ENCODE results near the gene LSM12.
"Not testable (repeated sequence)": the region's sequence is repeated elsewhere in the genome, so short reads cannot be mapped to it uniquely, and the experiment has no call there.

The LSM12 gene

DNA sequence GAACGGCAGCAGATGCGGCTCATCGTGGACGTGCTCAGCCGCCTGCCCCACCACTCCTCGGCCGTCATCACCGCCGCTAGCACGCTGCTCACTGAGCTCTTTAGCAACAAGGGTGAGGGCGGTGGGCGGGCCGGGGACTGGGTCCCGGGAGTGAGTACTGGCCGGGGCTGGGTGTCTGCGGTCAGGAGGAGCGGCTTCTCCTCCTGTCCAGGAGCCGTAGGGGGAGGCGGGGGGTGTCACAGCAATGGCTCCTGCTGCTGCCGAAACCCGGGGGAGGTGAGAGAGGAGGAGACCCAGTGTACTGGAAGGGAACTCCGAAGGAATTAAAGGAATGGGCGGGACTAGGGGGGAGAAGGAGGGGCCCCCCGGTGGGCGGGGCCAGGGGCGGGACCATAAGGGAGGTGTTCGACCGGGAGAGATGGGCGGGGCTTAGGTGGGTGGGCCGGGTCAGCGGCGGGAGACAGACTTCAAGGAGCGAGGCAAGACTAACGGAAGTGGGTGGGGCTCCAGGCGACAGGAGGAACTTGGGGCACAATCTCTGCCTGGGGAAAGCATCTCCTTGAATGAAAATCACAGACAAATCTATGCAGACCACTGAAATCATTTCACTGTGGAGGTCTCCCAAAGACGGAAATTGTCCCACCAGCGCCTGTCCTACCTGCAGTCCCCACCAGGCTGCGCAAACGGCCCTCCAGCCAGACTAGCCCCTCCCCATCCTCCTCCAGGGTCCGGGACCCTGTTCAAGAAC, 59.7 kb downstream of the LSM12 start:
- DNase-seq: peak; percentile 82

DNA sequence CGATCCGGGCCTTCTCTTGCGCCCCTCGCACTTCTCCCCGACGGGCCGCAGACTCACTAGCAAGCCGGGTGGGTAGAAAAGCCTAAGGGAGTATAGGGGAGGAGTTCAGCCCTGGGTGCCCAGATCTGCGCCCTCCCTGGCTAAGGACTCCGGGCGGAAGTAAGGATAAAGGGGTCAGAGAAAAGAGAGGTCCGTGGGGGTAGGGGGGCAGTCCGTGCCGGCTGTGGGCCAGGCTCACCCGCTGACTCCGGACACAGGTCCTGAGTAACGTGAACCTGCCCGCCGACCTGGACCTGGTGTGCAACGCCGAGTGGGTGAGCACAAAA, 60.2 kb downstream of the LSM12 start:
- no peak for DNase-seq

DNA sequence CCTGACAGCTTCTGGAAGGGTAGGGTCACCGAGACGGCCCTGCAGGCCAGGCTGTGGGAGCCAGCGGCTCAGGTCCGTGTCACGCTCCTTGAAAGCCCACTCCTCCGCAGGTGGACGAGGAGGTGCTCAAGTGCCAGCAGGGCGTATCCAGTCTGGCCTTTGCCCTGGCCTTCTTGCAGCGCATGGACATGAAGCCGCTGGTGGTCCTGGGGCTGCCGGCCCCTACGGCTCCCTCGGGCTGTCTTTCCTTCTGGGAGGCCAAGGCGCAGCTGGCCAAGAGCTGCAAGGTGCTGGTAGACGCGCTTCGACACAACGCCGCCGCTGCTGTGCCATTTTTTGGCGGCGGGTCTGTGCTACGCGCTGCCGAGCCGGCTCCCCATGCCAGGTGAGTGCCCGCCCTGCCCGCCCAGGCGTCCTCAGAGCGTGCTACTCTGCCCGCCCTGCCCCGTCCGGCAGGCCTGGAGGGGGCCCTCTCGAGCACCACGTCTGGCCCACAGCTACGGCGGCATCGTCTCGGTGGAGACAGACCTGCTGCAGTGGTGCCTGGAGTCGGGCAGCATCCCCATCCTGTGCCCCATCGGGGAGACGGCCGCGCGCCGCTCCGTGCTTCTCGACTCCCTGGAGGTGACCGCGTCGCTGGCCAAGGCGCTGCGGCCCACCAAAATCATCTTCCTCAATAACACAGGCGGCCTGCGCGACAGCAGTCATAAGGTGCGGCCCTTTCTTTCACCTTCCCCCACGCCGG, 60.8 kb downstream of the LSM12 start:
- DNase-seq: no peak

DNA sequence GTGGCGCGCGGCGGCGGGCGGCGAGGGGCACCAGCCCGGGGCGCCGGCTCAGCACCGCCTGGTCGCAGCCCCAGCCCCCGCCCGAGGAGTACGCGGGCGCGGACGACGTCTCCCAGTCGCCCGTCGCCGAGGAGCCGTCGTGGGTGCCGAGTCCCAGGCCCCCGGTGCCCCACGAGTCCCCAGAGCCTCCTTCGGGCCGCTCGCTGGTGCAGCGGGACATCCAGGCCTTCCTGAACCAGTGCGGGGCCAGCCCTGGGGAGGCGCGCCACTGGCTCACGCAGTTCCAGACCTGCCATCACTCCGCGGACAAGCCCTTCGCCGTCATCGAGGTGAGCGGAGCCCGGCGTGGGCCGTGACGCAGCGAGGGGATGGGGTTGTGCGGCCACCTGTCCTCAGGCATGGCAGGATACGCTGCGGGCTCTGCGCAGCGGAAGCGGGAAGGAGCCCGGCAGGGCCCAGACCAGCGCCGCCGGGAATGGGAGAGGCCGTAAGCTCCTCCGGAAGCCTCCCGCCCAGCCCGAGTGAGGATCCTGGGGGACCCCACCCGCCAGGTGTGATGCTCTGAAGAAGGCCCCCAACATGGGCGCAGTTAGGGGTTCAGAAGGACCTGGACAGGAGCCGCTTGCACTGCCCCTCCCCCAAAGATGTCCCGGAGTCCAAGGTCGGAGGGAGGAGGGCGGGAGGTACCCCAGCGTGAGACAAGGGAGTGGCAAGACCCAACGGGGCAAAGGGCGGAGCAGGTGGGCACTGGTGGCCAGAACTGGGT, 61.5 kb downstream of the LSM12 start:
- DNase-seq: no peak

DNA sequence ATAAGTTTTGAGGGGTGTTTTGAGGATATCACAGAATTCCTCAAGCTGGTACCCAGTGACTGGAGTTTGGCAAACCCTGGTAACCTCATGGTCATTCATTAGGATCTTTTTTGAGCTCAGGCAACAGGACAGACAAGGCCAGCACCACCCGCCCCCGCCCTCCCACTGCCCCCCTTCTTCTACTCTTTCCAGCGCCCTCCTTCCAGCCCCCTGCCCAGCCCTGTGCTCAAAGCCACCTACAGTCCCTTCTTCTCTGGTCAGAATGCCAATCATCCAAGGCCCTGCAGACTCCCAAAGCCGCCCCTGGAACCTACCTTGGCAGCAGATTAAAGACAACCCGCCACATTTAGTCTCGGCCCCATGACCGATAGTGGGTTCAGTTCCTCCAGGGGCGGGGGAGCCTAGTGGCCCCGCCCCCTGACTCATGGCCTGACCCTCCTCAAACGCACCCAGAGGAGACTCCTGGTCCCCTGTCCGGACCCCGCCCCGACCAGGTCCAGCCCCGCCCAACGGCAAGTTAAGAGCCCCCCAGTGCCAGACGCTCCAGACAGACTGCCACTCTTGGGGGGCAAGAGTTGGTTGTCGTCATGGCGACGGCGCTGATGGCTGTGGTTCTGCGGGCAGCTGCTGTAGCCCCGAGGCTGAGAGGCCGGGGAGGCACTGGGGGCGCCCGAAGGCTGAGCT, 62.3 kb downstream of the LSM12 start, which contains the start of gene NAGS:
Gene NAGS (plus strand): TSS at position 546 of the 684 bp plus-strand sequence. CDS start 42 bp downstream, at position 588.
- DNase-seq: no peak

DNA sequence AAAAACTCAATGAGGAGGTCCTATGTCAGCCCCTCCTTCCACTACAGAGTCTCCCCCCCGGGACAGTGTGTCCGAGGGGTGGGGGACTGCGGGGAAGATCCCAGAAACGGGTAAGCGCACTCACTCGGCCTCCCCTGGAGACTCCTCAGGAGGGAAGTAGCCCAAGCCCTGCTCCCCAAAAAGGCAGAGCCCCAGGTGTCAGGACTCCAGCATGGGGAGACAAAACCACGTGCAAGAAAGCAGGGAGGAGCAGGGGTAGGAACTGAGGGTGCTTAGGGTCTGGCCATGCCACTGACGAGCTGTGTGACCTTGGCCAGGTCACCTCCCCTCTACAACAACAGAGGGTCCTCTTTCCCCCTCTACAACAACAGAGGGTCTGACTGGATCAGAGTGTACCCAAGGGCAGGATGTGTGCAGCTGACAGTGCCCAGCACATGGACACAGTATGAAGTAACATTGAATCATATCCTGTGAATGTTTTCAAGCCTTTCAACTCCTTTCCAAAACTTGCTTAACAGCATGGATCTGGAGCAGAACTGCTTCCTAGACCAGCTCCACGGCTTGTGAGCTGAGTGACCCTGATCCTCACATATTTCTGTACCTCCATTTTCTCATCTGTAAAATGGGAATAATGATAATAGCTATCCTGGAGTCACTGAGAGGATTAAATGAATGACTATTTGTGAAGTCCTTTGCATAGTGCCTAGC, 64.2 kb downstream of the LSM12 start:
- no peak for DNase-seq

DNA sequence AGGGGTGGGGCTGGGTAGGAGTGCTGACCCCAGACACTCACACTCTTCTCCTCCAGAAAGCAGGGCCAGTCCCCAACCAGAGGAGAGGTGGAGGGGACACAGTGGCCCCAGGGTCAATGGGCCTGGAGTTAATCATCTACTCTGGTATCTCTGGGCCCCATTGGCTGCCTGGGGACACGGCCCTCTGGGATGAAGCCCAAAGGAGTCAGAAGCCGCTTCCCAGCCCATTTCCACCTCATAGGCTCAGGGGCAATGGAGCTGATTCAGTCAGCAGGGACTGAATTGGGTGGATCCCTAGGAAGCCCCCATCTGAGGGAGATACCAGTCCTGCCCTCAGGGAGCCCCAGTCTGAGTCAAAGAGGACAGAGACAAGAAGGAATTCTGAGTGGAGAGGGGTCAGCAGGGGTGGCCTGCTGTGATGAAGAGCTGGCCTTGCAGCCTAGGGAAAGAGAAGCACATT, 65.0 kb downstream of the LSM12 start:
- no peak for DNase-seq

DNA sequence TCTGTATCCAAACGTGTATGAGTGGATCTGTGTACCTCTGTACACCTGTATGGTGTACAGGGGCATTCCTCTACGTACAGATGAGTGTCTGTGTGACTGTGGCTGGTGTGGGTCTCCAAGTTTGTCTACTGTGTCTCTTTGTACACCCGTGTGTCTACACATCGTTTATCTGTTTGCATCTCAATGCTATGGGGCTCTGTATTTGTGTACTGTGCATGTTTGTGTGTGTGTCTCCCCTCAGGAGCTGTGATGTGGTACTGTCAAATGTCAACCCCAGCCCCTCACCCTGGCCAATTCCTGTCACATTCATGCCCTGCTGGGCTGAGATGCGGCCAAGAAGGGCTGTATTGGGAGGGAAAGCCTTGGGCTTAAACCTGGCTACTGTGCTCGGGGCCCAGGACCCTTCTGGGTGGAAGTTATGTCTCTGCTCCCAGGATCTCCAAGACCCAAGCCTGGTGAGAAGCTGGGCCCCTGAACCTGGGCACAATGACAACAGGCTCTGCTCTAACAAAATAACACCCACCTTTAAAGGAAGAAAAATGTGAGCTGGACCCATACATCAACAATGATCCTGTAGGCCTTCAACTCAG, 65.5 kb downstream of the LSM12 start:
- DNase-seq: no peak

DNA sequence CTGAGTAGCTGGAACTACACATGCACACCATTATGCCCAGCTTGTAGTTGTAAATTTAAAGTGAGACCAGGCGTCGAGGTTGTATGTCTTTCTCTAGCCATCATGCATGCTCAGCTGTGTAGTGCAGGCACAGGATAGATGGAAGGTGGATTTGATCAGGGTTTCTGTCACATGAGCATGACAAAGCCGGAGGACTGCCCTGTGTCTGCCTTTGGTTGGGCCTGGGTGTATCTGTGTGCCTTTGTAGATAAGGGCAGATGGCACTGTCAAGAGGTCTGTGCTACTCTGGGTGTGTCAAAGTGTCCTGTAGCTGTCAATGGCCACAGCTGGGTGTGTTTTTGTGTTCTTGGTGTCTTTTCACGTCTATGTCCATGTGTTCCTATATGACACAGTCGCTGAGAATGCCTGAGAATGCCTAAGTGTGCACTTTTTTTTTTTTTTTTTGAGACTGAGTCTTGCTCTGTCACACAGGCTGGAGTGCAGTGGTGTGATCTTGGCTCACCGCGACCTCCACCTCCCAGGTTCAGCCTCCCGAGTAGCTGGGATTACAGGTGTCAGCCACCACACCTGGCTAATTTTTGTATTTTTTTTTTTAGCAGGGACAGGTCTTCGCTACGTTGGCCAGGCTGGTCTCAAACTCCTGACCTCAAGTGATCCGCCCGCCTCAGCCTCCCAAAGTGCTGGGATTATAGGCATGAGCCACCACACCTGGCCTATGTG, 66.2 kb downstream of the LSM12 start:
- no peak for DNase-seq

DNA sequence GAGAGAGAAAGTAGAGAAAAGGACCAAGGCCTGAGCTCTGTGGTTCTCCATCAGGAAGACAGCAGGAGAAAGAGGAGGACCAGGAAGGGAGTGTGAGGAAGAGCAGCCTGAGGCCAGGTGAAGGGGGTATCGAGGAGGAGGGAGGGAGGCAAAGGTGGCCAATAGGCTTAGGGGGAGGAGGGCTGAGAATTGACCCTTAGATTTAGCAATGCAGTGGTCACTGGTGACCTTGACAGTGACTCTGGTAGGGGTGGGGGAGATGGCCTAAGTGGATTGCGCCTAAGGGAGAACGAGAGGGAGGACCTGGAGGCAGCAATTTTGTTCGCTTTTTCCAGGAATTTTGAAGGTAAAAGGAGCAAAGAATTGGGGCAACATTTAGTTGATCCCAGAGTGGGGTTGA, 67.4 kb downstream of the LSM12 start:
- DNase-seq: no peak

DNA sequence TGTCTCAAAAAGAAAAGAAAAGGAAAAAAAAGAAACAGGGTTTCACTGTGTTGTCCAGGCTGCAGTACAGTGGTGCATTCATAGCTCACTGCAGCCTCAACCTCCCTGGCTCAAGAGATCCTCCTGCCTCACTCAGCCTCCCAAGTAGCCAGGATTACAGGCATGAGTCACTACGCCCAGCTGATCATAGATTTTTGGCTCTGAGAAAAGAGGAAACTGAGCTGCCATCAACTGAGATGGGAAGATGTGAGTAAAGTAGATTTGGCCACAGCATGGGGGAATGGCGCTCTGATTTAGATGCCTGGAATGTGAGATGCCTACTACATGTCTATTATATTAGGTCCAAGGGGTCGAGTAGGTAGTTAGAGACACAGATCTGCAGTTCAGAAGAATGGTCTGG, 67.9 kb downstream of the LSM12 start:
- DNase-seq: no peak

DNA sequence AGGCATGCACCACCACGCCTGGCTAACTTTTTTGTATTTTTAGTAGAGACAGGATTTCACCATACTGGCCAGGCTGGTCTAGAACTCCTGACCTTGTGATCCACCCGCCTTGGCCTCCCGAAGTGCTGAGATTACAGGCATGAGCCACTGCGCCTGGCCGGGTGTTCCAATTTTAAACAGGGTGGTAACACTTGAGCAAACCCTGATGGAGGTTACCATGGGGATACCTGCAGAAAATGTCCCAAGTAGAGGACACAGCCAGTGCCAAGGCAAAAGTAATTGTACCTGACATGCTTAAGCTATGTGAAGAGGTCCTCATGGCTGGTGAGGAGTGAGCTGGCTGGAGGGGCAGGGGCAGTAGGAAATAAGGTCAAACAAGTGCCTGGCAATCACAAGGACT, 69.3 kb downstream of the LSM12 start:
- DNase-seq: not testable (repeated sequence)

DNA sequence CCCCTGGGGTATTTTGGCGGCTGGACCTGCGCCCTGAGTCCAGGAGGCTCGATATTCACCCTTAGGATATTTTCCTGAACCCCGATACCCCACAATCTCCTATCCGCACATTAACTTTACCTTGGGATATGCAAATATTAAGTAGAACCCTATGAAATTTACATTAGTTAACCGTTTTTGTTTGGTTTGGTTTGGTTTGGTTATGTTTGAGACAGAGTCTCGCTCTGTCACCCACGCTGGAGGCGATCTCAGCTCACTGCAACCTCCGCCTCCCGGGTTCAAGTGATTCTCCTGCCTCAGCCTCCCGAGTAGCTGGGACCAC, 71.4 kb downstream of the LSM12 start:
- no peak for DNase-seq

DNA sequence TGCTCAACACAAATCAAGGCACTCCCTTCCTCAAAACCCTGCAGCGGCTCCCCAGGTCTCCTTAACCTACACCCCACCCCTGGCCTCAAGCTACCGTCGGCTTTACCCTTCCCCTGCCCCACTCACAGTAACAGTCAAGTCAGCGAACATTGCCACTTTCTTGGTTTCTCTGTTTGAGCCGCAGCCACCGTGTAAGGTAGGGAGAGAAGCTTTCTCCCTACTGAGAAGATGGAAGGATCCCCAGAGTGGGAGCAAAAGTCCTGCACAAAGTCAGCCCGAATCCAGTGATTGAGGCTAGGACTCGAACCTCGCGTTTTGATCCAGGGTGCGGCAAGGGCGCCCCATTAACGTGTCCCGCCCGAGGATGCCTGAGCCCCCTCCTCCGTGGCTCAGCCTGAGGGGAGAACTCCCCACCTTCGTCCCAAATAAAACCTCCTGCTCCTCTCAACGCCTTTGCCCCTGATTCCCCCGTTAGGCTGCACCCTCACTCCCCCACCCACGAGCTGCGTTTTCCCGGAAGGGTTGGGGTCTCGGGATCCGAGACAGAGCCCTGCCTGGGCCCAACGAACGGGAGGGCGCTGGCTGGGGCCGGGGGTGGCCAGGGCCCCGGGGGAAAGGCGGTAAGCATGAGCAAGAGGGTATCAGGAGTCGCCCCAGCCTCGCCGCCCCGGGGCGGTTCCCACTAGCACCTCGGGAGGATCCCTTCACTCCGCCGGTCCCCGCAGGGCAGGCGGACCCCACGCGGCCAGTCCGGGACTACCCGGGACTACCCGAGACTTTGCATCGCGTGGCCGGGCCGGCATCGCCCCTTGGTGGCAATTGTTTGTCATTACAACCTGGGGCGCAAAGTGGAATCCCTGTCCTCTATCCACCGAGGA, 72.0 kb downstream of the LSM12 start:
- no peak for DNase-seq

DNA sequence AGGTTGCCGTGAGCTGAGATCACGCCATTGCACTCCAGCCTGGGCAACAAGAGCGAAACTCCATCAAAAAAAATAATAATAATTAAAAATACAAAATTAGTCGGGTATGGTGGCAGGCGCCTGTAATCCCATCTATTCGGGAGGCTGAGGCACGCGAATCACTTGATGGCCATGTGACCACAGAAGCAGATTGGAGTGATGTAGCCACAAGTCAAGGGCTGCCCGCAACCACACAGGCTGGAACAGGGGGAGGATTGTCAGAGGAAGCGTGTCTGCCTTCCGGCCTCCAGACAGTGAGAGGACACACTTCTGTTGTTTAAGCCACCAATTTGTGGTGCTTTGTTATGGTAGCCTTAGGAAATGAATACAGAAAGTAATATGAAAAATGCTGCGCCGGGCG, 73.8 kb downstream of the LSM12 start:
- DNase-seq: no peak

DNA sequence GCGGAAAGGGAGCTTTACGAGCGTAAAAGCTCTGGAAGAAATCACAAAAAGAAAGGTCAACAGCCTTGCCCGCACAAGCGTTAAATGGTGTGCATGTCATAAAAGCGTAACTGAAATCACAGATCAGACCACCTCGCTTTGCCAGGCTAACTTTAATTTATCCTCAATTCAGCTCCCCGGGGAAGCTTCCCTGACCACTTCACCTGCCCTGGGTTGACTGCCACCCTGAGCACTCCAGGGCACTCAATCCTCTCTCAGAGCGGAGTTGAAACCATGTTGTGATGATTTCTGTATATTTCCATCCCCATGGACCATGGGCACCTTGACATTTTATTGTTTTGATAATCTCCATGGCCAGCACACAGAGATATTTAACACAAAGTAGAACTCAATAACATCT, 78.2 kb downstream of the LSM12 start:
- DNase-seq: no peak

DNA sequence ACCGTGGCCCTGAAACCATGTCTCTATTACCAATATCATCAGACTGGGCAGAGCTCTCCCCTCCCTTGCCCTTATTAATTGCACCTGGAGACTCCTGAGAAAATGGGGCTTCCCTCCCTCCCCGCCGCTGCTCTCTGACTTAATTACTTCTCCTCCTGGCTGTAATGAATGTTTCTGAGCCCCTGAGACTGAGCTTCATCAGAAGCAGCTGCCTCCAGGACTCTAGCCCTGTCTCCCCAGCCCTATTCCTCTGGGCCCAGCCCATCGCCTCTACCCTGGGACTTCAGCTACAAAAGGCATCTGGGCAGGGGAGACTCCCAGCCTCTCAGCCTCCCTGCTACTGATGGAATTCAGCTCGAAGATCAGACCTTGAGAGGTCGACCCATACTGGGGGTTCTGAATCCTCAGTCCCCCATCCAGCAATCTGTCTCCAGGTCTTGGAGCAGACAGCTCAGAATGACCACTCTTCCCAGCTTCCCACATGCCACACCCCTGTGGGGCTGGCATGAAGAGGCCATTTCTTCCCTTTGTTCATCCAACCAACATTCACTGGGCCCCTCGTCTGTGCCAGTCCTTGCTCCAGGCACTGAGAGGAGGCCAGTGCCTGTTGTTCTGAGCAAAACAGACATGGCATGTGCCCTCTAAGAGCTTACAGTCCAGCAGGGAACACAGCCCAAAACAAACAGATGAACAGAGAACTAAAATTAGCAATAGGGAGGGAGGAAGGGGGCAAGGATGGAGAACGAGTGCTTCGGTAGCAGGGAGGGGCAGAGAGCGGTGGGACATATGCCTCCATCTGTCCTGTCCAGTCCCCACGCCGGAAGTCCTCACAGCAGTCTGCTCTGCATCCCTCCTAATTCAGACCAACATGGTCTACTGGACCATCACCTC, 79.1 kb downstream of the LSM12 start:
- DNase-seq: no peak

DNA sequence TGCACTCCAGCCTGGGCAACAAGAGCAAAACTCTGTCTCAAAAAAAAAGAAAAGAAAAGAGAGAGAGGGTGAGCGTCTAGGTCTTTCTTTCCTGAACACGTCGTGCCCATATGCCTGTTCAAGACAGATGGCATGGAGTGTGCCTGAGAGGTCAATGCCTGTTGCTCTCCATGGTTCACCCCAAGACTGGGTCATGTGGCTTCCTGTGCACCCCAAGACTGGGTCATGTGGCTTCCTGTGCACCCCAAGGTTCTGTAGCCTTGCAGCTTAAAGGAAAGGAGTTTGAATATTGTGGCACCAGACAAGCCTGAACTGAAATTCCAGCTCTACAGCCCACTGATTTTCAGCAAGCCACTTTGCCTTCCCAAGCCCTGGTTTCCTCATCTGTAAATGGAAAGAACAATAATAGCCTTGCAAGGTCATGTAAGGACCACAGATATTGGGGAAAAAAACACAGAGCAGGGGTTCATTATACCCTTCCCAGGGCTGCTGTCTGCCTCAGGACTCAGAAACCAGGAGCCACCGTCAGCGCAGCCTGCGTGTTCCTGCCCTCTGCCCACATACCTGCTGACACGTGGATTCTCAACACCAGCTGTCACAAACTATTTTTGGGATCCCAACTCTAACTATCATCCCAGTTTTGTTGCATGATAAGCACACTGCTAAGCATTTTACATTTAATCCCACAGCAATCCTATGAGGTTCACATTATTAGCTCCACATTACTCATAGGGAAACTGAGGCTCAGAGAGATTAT, 80.1 kb downstream of the LSM12 start:
- no peak for DNase-seq

DNA sequence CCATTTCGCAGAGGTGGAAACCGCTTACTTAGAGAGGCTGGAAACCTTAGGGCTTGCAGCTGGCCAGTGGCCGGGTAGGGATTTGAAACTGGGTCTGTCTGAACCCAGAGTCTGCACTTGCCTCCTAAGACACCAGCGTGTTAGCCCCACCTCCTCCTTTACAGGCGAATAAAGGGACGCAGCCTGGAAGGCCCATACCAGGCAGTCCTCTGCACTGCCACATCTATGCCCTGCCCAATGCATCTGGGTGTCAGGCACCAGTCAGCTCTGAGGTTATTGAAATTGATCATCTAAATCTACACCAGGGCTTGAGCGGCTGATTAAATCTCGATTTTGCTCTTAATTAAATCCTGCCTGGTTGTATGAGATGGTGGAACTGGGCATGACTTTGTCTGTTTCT, 82.0 kb downstream of the LSM12 start:
- DNase-seq: no peak
